ENCODE data around the gene MTHFD1L. TPM values are rescaled to one million over a fixed set of nuclear protein-coding genes. Genes with fewer than 3 reads are reported as not detected.

Gene MTHFD1L
- total and polyA plus RNA-seq, 10 donors: 6.7 to 32.1 (median 13.1) TPM

- 76 to 98% (median 93%) methylated on average over 1 of the region's 1 CpG for WGBS, 5 donors
- H3K27ac ChIP-seq: no peak overlapping the region
- no peak overlapping the region for H3K4me3 ChIP-seq
- H3K27me3 ChIP-seq (replicated peaks in 1 of 7): no peaks in the 10 kb centered on the region
- no peaks in the 10 kb centered on the region for H3K9me3 ChIP-seq
- peaks cover 0 to 9% (median 0%) of the 10 kb centered on the region in 6 donors for H3K4me1 ChIP-seq
- intact Hi-C loops (cut with DNase I; ENCODE audit: low total_unique reads): no loop called here
- peaks cover 0 to 29% (median 0%) of the 10 kb centered on the region in 6 donors for H3K36me3 ChIP-seq
- DNase-seq: no peak
- no peak for TF ChIP-seq POLR2AphosphoS5 (IDR thresholded peaks at IDR 0.05)
- TF ChIP-seq POLR2A (IDR thresholded peaks at IDR 0.05): no peak
- TF ChIP-seq CTCF (IDR thresholded peaks at IDR 0.05 in 8 of 11, conservative IDR thresholded peaks at IDR 0.05 in 3 of 11): no peak
Measured at GRCh38 chr6:150930841-150931240, 65.3 kb downstream of the MTHFD1L start.

DNA sequence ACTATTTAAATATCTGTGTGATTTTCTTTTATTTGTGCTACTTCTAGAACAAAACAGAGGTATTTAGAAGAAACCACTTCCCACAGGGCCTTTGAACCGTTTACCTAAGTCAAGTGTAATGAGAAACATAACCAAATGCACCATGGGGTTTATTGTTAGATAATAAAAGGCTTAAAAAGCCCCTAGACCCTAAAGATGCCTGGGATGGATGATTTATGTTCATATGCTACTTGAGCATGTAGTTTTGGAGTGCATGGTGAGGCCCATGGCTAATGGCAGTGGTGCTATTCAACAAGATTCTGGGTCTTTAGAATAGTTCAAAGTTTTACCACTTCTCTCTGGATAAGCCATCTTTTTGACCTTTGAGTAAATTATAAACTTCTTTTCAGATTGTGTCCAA, 65.9 kb downstream of the MTHFD1L start:
- Histone ChIP-seq H3K27me3 (replicated peaks in 1 of 7) (no peaks in the 10 kb centered on the region), H3K4me3 (no peak overlapping the region), H3K27ac (no peak overlapping the region), H3K9me3 (no peaks in the 10 kb centered on the region), H3K4me1 (peaks cover 0 to 6% (median 0%) of the 10 kb centered on the region in 6 donors), H3K36me3 (peaks cover 0 to 29% (median 0%) of the 10 kb centered on the region in 6 donors)
- WGBS, 5 donors: 81 to 92% (median 89%) methylated on average over 1 of the region's 1 CpG
- DNase-seq: no peak
- intact Hi-C loops (cut with DNase I; ENCODE audit: low total_unique reads): no loop called here
- no peak for TF ChIP-seq POLR2A (IDR thresholded peaks at IDR 0.05)
- TF ChIP-seq CTCF (IDR thresholded peaks at IDR 0.05 in 8 of 11, conservative IDR thresholded peaks at IDR 0.05 in 3 of 11): no peak
- no peak for TF ChIP-seq POLR2AphosphoS5 (IDR thresholded peaks at IDR 0.05)

- no peaks in the 10 kb centered on the region for H3K4me1 ChIP-seq
- intact Hi-C loops (cut with DNase I; ENCODE audit: low total_unique reads): no loop called here
- H3K36me3 ChIP-seq: peaks cover 0 to 32% (median 6%) of the 10 kb centered on the region in 6 donors
- no peak overlapping the region for H3K27ac ChIP-seq
- no peaks in the 10 kb centered on the region for H3K9me3 ChIP-seq
- TF ChIP-seq POLR2A (IDR thresholded peaks at IDR 0.05) (no peak), CTCF (IDR thresholded peaks at IDR 0.05 in 8 of 11, conservative IDR thresholded peaks at IDR 0.05 in 3 of 11) (no peak), POLR2AphosphoS5 (IDR thresholded peaks at IDR 0.05) (no peak)
- DNase-seq: no peak
- H3K27me3 ChIP-seq (replicated peaks in 1 of 7): no peaks in the 10 kb centered on the region
- 81 to 92% (median 89%) methylated on average over 3 of the region's 3 CpGs for WGBS, 5 donors
- H3K4me3 ChIP-seq: no peak overlapping the region
Measured at GRCh38 chr6:150932996-150933395, 67.5 kb downstream of the MTHFD1L start.

DNA sequence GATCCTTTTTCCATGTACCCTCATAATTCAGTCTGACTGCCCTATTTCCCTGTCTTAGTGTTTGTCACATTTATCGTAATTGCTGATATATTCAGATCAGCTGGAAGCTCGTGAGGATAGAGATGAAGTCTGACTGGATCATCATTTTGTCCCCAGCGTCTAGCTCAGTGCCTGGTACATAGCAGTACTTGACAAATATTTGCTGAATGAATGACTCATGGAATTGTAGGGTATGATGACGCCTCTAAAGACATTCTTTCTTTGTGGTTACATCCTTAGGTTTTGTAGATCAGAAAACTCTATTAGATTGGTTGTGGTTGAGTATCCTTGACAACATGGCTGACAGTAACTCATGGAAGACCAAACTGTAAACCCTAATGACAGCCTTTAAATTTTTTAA, 68.9 kb downstream of the MTHFD1L start:
- no peak for TF ChIP-seq POLR2AphosphoS5 (IDR thresholded peaks at IDR 0.05)
- no peak for DNase-seq
- Histone ChIP-seq H3K36me3 (peaks cover 0 to 42% (median 6%) of the 10 kb centered on the region in 6 donors), H3K27me3 (replicated peaks in 1 of 7) (no peaks in the 10 kb centered on the region), H3K9me3 (no peaks in the 10 kb centered on the region), H3K27ac (no peak overlapping the region), H3K4me3 (no peak overlapping the region), H3K4me1 (no peaks in the 10 kb centered on the region)
- 92 to 99% (median 96%) methylated on average over 4 of the region's 4 CpGs for WGBS, 5 donors
- intact Hi-C loops (cut with DNase I; ENCODE audit: low total_unique reads): no loop called here
